Liver (tissue), 9 donors: ENCODE data around the gene TFR2. TPM values are rescaled to one million over a fixed set of nuclear protein-coding genes. Genes with fewer than 3 reads are reported as not detected.
"Not testable (repeated sequence)": the region's sequence is repeated elsewhere in the genome, so short reads cannot be mapped to it uniquely, and the experiment has no call there.

Experiments used
- DNase-seq: peaks from one replicate; pipeline ENCODE4 v3.0.0-alpha.2; 2017; ENCODE audit warnings: low spot score
- H3K27ac ChIP-seq, 2 donors: one replicate each; pipeline ENCODE4 v1.7.0; 2013; ENCODE audit warnings: inconsistent platforms in 2 of 2, low read length in 2 of 2, control low read depth in 1 of 2, low read depth in 1 of 2, mild to moderate bottlenecking in 1 of 2
- H3K27me3 ChIP-seq, 4 donors: one replicate each; pipeline versions ENCODE4 v1.6.1 to v1.7.0; 2013; ENCODE audit warnings: low read length in 3 of 4, inconsistent platforms in 1 of 4, mild to moderate bottlenecking in 1 of 4, moderate library complexity in 1 of 4; ENCODE audit not compliant: control insufficient read depth in 4 of 4, insufficient read depth in 4 of 4
- H3K36me3 ChIP-seq, 4 donors: one replicate each; pipeline versions ENCODE4 v1.6.1 to v1.7.0; 2013; ENCODE audit warnings: low read length in 3 of 4, mild to moderate bottlenecking in 3 of 4, low read depth in 1 of 4, moderate library complexity in 1 of 4; ENCODE audit not compliant: control insufficient read depth in 4 of 4, insufficient read depth in 3 of 4
- H3K4me1 ChIP-seq, 4 donors: one replicate each; pipeline versions ENCODE4 v1.6.1 to v1.7.0; 2013; ENCODE audit warnings: low read length in 3 of 4, mild to moderate bottlenecking in 3 of 4, moderate library complexity in 1 of 4; ENCODE audit not compliant: control insufficient read depth in 4 of 4, insufficient read depth in 4 of 4
- H3K4me3 ChIP-seq, 3 donors: one replicate each; pipeline versions ENCODE4 v1.6.1 to v1.7.0; 2013; ENCODE audit warnings: low read length in 3 of 3, control low read depth in 1 of 3, low read depth in 1 of 3, mild to moderate bottlenecking in 1 of 3
- H3K9ac ChIP-seq, 2 donors: one replicate each; pipeline ENCODE4 v1.7.0; 2013; ENCODE audit warnings: low read length in 2 of 2, mild to moderate bottlenecking in 2 of 2, moderate library complexity in 2 of 2, control low read depth in 1 of 2, low read depth in 1 of 2
- H3K9me3 ChIP-seq, 4 donors: one replicate each; pipeline versions ENCODE4 v1.6.1 to v1.7.0; 2013; ENCODE audit warnings: low read length in 3 of 4; ENCODE audit not compliant: control insufficient read depth in 4 of 4
- FOXA2 ChIP-seq: IDR thresholded peaks from 2 replicates; pipeline ENCODE4 v1.6.1; 2016; ENCODE audit warnings: antibody characterized with exemption
- GABPA ChIP-seq, 2 donors: IDR thresholded peaks in 1 of 2; conservative IDR thresholded peaks in 1 of 2; 2 replicates each; pipeline ENCODE4 v1.6.1; 2016; ENCODE audit warnings: antibody characterized with exemption in 2 of 2, mild to moderate bottlenecking in 1 of 2, moderate library complexity in 1 of 2
- MAX ChIP-seq: IDR thresholded peaks from 2 replicates; pipeline ENCODE4 v1.6.1; 2016; ENCODE audit warnings: antibody characterized with exemption
- NR2F2 ChIP-seq: IDR thresholded peaks from 2 replicates; pipeline ENCODE4 v1.6.1; 2016; ENCODE audit warnings: antibody characterized with exemption
- RAD21 ChIP-seq, 2 donors: IDR thresholded peaks; 2 replicates each; pipeline ENCODE4 v1.6.1; 2016; ENCODE audit warnings: antibody characterized with exemption in 2 of 2, mild to moderate bottlenecking in 2 of 2
- SP1 ChIP-seq: IDR thresholded peaks from 2 replicates; pipeline ENCODE4 v1.6.1; 2018; ENCODE audit warnings: antibody characterized with exemption, mild to moderate bottlenecking
- YY1 ChIP-seq: IDR thresholded peaks from 2 replicates; pipeline ENCODE4 v1.6.1; 2016; ENCODE audit warnings: antibody characterized with exemption, mild to moderate bottlenecking
- WGBS: extraction: QIAGEN DNeasy Blood & Tissue Kit; methylation state at CpG from one replicate; pipeline ENCODE4 v1.1.7; 2013; 5-methylcytosine and 5-hydroxymethylcytosine counted together
- polyA plus RNA-seq, 2 donors: library from polyadenylated mRNA; stranded (reverse) in 1 of 2; unstranded in 1 of 2; fragments of 200-250 nt in 1 of 2; fragments of >200 nt in 1 of 2; fragmentation: Nextera tagmentation in 1 of 2; extraction: Ambion mirVana in 1 of 2; gene quantifications; one replicate each; pipeline versions ENCODE4 v1.2.1 to v1.2.3, GENCODE V29; 2013 to 2015
- total RNA-seq, 2 donors: library from RNA; depleted of rRNA; stranded (reverse); fragments of >200 nt; gene quantifications; one replicate each; pipeline ENCODE4 v1.2.3, GENCODE V29; 2014
- TF ChIP-seq, protein P1 (sequence below): IDR thresholded peaks from 2 replicates; pipeline ENCODE4 v1.6.1; 2016; ENCODE audit warnings: antibody characterized with exemption, mild to moderate bottlenecking
- TF ChIP-seq, protein P2 (sequence below): IDR thresholded peaks from 2 replicates; pipeline ENCODE4 v1.6.1; 2016; ENCODE audit warnings: antibody characterized with exemption
- donor health status: healthy.
- donor health status: healthy.
- donor health status: healthy.
- donor health status: healthy.
- donor health status: healthy.

The TFR2 gene
- total and polyA plus RNA-seq, 4 donors = 276 to 663 (median 356) TPM

DNA sequence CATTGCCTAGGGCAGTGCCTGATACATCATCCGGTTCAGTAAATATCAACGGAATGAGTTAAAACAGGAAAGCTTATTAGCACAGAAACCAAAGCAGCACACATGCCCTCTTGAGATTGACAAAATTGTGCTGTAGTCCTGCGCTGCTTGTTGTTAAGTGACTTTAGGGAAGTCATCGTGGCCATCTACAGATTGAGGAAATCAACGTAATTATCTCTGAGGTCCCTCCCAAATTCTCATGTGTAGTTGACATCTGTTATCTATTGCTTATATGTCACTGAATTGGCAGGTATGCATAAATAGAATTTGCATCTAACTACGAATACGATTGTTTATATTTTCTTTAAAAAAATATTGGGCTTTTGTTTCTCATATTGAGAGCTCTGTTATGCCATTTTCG, 28.7 kb upstream of the TFR2 start (continued):
- TF ChIP-seq, protein P1, sequence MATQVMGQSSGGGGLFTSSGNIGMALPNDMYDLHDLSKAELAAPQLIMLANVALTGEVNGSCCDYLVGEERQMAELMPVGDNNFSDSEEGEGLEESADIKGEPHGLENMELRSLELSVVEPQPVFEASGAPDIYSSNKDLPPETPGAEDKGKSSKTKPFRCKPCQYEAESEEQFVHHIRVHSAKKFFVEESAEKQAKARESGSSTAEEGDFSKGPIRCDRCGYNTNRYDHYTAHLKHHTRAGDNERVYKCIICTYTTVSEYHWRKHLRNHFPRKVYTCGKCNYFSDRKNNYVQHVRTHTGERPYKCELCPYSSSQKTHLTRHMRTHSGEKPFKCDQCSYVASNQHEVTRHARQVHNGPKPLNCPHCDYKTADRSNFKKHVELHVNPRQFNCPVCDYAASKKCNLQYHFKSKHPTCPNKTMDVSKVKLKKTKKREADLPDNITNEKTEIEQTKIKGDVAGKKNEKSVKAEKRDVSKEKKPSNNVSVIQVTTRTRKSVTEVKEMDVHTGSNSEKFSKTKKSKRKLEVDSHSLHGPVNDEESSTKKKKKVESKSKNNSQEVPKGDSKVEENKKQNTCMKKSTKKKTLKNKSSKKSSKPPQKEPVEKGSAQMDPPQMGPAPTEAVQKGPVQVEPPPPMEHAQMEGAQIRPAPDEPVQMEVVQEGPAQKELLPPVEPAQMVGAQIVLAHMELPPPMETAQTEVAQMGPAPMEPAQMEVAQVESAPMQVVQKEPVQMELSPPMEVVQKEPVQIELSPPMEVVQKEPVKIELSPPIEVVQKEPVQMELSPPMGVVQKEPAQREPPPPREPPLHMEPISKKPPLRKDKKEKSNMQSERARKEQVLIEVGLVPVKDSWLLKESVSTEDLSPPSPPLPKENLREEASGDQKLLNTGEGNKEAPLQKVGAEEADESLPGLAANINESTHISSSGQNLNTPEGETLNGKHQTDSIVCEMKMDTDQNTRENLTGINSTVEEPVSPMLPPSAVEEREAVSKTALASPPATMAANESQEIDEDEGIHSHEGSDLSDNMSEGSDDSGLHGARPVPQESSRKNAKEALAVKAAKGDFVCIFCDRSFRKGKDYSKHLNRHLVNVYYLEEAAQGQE = no peak
- TF ChIP-seq FOXA2 = no peak
- TF ChIP-seq GABPA (IDR thresholded peaks at IDR 0.05 in 1 of 2, conservative IDR thresholded peaks at IDR 0.05 in 1 of 2) = no peak
- TF ChIP-seq MAX = no peak
- TF ChIP-seq NR2F2 = no peak

DNA sequence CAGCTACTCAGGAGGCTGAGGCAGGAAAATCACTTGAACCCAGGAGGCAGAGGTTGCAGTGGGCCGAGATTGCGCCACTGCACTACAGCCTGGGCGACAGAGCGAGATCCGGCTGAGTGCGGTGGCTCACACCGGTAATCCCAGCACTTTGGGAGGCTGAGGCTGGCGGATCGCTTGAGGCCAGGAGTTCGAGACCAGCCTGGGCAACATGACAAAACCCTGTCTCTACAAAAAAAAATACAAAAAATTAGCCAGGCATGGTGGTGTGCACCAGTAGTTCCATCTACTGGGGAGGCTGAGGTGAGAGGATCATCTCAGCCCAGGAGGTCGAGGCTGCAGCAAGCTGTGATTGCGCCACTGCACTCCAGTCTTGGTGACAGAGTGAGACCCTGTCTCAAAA, 27.8 kb upstream of the TFR2 start:
- not testable (repeated sequence) for H3K27ac ChIP-seq, DNase-seq, H3K36me3 ChIP-seq

DNA sequence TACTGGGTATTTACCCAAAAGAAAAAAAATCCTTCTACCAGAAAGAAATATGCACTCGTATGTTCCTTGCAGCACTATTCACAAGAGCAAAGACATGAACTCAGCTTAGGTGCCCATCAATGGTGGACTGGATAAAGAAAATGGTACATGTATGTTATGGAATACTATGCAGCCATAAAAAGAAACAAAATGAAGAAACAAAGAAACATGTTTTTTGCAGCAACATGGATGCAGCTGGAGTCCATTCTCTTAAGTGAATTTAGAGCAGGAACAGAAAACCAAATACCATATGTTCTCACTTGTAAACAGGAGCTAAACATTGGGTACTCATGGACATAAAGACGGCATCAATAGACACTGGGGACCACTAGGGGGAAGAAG, 26.7 kb upstream of the TFR2 start:
- Histone ChIP-seq H3K36me3 (no peaks in the 10 kb centered on the region), H3K27me3 (no peaks in the 10 kb centered on the region), H3K27ac (no peak overlapping the region), H3K9me3 (no peaks in the 10 kb centered on the region), H3K9ac (no peak overlapping the region), H3K4me1 (no peaks in the 10 kb centered on the region), H3K4me3 (no peak overlapping the region)
- no peak for TF ChIP-seq SP1
- TF ChIP-seq GABPA (IDR thresholded peaks at IDR 0.05 in 1 of 2, conservative IDR thresholded peaks at IDR 0.05 in 1 of 2) = no peak
- no peak for DNase-seq
- WGBS = 94% methylated on average over 2 of the region's 2 CpGs

More for the DNA sequence above, 27.8 kb upstream of the TFR2 start:
- H3K4me1 ChIP-seq, H3K9ac ChIP-seq, H3K27me3 ChIP-seq, H3K4me3 ChIP-seq, H3K9me3 ChIP-seq: not testable (repeated sequence)
- 96% methylated on average over 12 of the region's 12 CpGs for WGBS

- no peaks in the 10 kb centered on the region for H3K36me3 ChIP-seq
- TF ChIP-seq YY1 = no peak
- TF ChIP-seq RAD21 (IDR thresholded peaks at IDR 0.05) = no peak
- no peak for TF ChIP-seq SP1
- TF ChIP-seq, protein P2, sequence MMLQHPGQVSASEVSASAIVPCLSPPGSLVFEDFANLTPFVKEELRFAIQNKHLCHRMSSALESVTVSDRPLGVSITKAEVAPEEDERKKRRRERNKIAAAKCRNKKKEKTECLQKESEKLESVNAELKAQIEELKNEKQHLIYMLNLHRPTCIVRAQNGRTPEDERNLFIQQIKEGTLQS = no peak
- WGBS = 89% methylated on average over 16 of the region's 16 CpGs
- no peak for DNase-seq
- no peaks in the 10 kb centered on the region for H3K4me1 ChIP-seq
- H3K9ac ChIP-seq = no peak overlapping the region
- no peak overlapping the region for H3K27ac ChIP-seq
- H3K4me3 ChIP-seq = no peak overlapping the region
- no peaks in the 10 kb centered on the region for H3K9me3 ChIP-seq
- H3K27me3 ChIP-seq = no peaks in the 10 kb centered on the region
Observed at GRCh38 chr7:100667331-100668068, 26.1 kb upstream of the TFR2 start.
